ENCODE data around the gene RGS3.

Gene RGS3

DNA sequence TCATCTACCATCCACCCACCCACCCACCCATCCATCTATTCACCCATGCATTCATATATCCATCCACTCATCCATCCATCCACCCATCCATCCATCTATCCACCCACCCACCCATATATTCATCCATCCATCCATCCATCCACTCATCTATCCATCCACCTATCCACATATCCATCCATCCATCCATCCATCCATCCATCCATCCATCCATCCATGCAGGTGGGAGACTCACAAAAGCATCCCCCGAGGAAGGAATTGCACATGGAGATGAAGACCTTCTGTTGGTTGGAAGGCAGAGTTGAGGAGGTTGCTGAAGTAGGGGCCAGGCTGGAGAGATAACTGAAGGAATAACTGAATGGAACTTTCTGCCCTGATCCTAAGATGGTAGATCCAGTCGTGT is 126.9 kb downstream of the RGS3 start:
- DNase-seq, result no peak

GRCh38 chr9:113590991-113591898 is 127.7 kb downstream of the RGS3 start:
- peak; percentile 40 to 60 for DNase-seq

GRCh38 chr9:113591899-113592625 is 128.5 kb downstream of the RGS3 start:
- no peak for DNase-seq

- no peak for DNase-seq
Measured at GRCh38 chr9:113592876-113593575, 129.5 kb downstream of the RGS3 start.

- peak in 1 of 2 experiments; percentile 26 for DNase-seq
Measured at GRCh38 chr9:113593682-113594281, 130.3 kb downstream of the RGS3 start.

DNA sequence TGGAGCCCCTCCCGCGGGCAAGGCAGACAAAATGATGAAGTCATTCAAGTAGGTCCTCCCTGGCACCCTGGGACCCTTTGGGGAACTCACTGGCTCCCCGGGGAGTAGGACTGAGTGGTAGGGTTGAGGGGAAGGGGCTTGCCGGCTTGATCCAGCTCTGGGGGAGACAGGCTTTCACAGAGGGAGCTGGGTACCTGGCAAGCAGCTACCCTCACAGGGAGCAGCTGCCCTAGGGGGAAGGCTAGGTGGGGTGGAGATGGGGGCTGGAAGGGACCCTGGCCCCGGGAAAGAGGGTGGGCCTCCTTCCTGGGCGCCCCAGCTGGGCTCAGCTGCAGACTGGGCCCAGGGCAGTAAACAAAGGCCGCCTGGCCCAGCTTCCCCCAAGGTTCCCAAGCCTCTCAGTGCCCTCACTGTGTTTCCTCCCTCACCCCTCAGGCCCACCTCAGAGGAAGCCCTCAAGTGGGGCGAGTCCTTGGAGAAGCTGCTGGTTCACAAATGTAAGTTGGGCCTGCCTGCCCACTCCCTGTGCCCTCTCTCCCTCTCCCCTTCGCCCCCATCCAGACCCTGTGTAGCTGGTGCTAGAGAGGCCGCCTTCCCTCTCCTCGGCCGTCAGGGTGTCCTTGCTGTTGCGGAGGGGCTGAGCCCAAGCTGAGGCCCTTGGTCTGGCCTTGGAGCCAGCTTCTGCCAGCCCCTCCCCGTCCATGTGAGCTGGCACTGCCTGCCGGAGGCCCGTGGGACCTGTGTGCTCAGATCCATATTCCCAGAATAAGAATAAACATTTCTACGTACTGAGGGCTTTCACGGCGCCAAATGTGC is 131.2 kb downstream of the RGS3 start:
- no peak for DNase-seq

DNA sequence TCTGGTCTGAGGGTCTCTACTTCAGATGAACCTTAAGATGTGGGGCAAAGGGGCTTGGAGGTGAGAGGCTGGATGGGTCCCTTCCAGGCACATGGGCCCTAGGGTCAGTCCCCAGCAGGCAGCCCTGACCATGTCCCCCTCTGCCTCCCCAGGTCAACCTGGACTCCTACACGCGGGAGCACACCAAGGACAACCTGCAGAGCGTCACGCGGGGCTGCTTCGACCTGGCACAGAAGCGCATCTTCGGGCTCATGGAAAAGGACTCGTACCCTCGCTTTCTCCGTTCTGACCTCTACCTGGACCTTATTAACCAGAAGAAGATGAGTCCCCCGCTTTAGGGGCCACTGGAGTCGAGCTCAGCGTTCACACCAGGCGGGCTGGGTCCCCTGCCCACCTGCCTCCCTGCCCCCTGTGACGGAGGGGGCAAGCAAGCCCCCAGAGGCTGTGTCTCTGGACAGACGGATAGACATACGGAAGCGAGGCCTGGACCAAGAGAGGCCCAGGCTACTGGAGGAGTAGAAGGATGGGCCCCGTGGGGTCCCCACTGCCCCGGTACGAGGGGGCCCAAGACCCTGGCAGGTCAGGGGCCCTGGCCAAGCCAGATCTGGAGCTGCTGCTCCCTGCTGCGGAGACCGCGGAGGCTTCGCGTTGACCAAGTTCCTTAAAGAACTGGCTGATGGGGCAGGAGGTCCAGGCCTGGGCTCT is 133.2 kb downstream of the RGS3 start:
- DNase-seq, result no peak

GRCh38 chr9:113597390-113598241 is 134.1 kb downstream of the RGS3 start:
- DNase-seq, result no peak

- DNase-seq, result no peak
Measured at GRCh38 chr9:113598451-113598850, 134.9 kb downstream of the RGS3 start.

DNA sequence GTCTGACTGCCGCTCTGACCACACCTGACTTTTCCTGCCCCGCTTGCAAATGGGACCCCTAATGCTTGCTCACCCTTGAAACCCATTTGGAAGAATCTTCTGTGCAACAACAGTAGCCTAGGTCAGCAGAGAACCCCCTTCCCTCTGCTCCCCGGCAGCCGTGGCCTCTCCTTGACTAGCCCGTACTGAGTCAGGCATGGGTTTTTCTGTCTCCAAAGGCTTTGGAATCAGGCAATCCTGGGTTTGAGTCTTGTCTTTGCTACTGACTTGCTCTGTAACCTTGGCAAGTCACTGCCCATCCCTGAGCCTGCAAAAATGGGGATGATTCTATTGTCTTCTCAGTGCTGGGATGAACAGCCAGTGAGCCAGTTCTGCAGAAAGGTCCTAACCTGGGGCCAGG is 135.4 kb downstream of the RGS3 start:
- no peak for DNase-seq

DNA sequence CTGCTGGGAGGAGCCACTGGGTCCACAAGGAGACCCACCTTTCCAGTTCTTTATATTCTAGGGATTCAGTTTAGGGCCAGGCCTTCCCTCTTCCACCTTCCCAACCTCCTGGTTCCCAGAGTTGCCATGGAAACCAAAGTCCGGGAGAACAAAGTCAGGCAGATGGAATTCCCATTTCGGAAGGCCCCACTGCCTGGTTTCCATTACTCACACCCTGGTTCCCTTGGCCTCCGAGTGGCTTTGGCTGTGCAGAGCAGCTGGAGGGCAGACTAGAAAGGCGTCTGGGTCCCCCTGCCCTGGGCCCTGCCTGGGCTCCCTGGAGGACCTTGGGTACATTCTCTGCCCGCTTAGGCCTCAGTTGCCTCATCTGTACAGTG is 136.1 kb downstream of the RGS3 start:
- no peak for DNase-seq

GRCh38 chr9:113600023-113600823 is 136.7 kb downstream of the RGS3 start:
- DNase-seq, result no peak

DNA sequence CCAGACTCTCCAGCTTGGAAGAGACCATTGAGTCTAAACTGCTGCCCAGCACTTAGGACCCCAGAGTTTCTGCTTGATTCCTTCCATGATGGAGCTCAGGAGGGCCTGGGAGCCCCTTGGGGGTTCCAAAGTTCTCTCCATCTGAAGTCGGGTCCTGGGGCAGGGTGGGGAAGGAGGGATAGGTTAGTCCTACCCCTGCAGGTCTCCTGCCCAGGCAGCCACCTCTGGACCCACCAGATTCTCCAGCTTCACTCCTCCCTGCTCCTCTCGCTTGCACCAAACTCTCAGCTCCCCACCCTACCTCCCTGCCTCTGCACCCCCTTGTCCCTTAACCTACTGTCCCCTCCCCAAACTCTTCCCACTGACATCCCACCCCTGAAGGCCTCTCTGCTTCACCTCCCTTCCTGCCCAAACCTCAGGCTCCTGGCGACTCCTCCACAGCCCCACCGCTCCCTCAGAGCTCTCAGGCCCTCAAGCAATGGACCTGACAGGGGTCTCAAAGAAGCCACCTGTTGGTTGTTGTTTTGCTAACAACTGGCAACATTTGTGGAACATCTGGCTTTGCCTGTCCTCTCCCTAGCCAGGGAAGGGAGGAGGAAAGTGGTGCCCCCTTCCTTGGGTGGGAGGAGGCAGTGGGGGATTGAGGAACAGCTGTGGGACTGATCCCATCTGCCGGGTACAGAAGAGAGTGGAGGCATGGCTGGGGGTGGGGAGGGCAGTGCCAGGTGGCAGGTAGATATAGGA is 137.5 kb downstream of the RGS3 start:
- no peak for DNase-seq

- DNase-seq, result no peak
Measured at GRCh38 chr9:113601656-113602055, 138.1 kb downstream of the RGS3 start.

DNA sequence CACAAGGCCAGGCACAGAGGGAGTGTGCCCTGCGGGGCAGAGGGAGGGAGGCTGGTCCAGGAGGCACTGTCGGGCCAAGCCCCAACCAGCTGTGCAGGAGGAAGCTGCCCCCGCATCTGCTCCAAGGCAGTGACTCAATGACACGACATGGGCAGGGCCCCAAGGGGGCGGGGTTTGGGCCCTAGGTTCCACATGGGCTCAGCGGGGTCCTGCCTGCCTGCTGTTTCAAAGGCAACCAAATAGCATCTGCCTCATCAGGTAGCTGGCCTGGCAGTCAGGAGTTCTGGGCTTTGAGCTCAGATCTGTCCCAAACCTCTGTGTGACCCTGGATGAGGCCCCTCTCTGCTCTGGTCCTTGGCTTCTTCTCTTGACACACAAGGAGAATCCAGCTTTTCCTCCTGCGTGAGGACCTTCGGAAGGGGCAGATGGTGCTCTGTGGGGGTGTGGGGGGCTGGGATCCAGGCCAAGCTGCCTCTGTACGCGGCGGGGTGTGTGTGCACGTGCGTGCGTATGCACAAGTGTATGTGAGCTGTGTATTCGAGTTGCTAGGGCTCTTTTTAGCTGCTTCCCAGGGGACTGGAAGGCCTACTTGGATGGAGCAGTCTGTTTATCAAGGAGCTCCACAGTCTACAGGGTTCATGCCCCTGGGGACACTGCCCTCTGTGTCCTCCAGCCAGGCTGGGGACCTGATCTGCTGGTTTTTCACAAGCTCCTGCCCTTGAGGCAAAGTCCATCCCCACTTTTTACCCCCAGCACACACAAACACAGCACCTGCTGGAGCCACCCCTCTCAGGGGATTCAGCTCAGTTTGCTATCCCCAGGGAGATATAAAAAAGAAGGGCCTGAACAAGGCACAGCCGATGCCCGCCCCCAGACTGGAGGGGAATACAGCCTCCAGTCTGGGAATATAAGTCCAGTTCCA is 138.9 kb downstream of the RGS3 start:
- DNase-seq, result peak; percentile 84 to 87

DNA sequence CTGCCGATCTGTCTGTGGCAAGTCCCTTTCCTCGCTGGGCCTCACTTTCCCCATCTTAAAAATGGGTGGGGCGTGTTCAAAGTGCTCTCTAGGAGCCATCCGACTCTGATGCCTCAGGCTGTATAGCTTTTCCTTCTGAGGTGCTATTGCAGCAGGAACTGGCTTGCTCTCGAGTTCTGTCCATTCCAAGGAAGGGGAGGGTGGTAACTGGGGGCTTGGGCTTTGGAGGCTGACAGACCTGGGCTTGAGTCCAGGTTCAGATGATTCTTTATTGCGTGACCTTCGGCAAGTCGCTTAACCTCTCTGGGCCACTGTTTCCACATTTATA is 139.5 kb downstream of the RGS3 start:
- peak in 1 of 2 experiments; percentile 45 for DNase-seq

DNA sequence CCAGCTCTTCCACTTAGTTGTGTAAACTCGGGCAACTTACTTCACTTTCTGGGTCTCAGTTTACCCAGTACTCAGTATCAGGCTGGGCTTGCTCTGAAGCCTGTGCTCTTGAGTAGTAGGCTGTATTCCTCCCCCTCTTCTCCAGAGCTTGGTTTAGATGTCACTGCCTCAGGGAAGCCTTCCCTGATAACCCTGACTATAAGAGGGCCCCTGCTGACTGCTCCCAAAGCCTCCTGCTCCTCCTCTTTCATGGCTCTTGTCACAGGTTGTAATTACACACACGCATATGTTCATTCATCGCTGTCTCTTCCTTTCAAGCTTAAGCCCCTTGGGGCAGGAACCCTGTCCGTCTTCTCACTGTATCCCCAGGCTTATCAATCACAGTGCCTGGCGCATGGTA is 140.2 kb downstream of the RGS3 start:
- DNase-seq, result no peak

DNA sequence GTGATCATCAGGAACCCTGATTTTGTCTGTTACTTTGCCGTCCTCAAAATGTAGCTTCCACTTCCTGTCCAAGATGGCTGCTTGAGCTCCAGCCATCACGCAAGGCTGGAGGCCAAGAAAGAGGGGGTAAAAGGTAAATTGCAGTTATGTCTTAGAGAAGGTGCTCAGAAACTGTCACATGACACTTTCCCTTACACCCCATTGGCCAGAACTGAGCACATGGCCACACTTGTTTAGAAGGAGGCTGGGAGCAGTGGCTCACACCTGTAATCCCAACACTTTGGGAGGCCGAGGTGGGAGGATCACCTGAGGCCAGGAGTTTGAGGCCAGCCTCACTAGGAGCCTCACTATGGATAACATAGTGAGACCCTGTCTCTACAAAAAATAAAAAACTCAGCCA is 140.9 kb downstream of the RGS3 start:
- no peak for DNase-seq
